Stimulated activated memory B cell treated with anti-CD40 and anti-IgM and Interleukin-4, amounts not matched to agents 10 μg/mL and 1 μg/mL and 100 μg/mL, for 72 hours (primary cell): Measurements from ENCODE around the gene SLC6A6.
"Not testable (repeated sequence)": the region's sequence is repeated elsewhere in the genome, so short reads cannot be mapped to it uniquely, and the experiment has no call there.

ENCODE experiments used
- ATAC-seq: fragments of 150-1000 bp; cut with Tn5 transposase; 2 replicates; pipeline ENCODE4 v1.10.0; 2021
- H3K27ac Mint-ChIP-seq: one replicate; pipeline ENCODE4 v1.8.0; 2022; ENCODE audit warnings: mild to moderate bottlenecking, mixed read lengths
- H3K27me3 Mint-ChIP-seq: one replicate; pipeline ENCODE4 v1.8.0; 2022; ENCODE audit warnings: mixed read lengths
- H3K36me3 Mint-ChIP-seq: one replicate; pipeline ENCODE4 v1.8.0; 2022; ENCODE audit warnings: mixed read lengths
- H3K4me1 Mint-ChIP-seq: one replicate; pipeline ENCODE4 v1.8.0; 2022; ENCODE audit warnings: mixed read lengths
- H3K4me3 Mint-ChIP-seq: one replicate; pipeline ENCODE4 v1.8.0; 2022; ENCODE audit warnings: mild to moderate bottlenecking, moderate library complexity, mixed read lengths
- H3K9me3 Mint-ChIP-seq: one replicate; pipeline ENCODE4 v1.8.0; 2022; ENCODE audit warnings: mixed read lengths

SLC6A6 gene

GRCh38 chr3:14404186-14404585 lies 1.8 kb downstream of the SLC6A6 start:
- no peaks in the 10 kb centered on the region for H3K9me3 Mint-ChIP-seq

DNA sequence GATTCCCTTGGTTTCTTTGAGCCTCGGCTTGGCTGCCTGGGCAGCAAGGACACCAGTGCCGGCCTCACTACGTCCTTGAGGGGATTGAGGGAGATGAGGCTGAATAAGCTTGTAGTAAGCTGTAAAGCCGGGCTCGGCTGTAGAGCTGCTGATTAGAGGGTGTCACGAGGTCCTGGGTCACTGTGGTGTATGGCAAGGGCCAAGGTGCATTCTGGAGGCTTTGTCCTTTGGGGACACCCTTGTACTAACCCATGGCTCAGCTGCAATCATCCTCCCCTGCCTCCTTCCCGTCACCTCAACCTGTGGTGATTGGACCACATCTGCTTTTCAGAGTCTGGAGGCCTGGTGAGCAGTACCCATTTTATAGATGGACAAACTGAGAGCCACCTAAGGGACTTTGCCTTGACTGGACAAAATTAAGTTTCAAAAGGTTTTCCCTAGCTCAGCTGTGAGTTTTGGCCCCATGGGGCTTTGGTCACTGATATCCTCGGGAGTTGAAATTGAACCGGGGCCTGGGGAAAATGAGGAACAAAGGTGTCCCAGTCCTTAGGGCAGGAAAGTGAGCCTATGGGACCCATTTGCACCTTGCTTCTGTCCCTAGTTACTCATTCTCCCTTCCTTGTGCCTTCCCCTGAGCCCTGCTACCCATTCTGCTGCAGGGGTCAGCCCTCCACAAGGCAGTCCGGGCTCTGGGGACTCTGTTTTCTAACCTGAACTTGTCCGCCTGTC lies 2.4 kb downstream of the SLC6A6 start:
- peaks cover 83% of the 10 kb centered on the region for H3K4me1 Mint-ChIP-seq
- peak overlapping the region; percentile 91 for H3K27ac Mint-ChIP-seq
- H3K4me3 Mint-ChIP-seq, result peak overlapping the region; percentile 92
- peaks cover 30% of the 10 kb centered on the region for H3K36me3 Mint-ChIP-seq
- H3K9me3 Mint-ChIP-seq, result no peaks in the 10 kb centered on the region
- no peaks in the 10 kb centered on the region for H3K27me3 Mint-ChIP-seq
- no peak for ATAC-seq

More at GRCh38 chr3:14404186-14404585, 1.8 kb downstream of the SLC6A6 start:
- no peak for ATAC-seq
- no peaks in the 10 kb centered on the region for H3K27me3 Mint-ChIP-seq
- peaks cover 26% of the 10 kb centered on the region for H3K36me3 Mint-ChIP-seq
- H3K4me1 Mint-ChIP-seq, result peaks cover 78% of the 10 kb centered on the region
- peak overlapping the region; percentile 92 for H3K4me3 Mint-ChIP-seq
- H3K27ac Mint-ChIP-seq, result peak overlapping the region; percentile 91

GRCh38 chr3:14405360-14406238 lies 3.2 kb downstream of the SLC6A6 start:
- H3K9me3 Mint-ChIP-seq, result no peaks in the 10 kb centered on the region
- peaks cover 37% of the 10 kb centered on the region for H3K36me3 Mint-ChIP-seq
- no peaks in the 10 kb centered on the region for H3K27me3 Mint-ChIP-seq
- ATAC-seq, result no peak
- peak overlapping the region; percentile 91 for H3K27ac Mint-ChIP-seq
- peaks cover 87% of the 10 kb centered on the region for H3K4me1 Mint-ChIP-seq
- peak overlapping the region; percentile 92 for H3K4me3 Mint-ChIP-seq

- H3K4me3 Mint-ChIP-seq, result peak overlapping the region; percentile 13
- H3K27me3 Mint-ChIP-seq, result no peaks in the 10 kb centered on the region
- peaks cover 87% of the 10 kb centered on the region for H3K4me1 Mint-ChIP-seq
- no peak for ATAC-seq
- peaks cover 42% of the 10 kb centered on the region for H3K36me3 Mint-ChIP-seq
- H3K9me3 Mint-ChIP-seq, result no peaks in the 10 kb centered on the region
- H3K27ac Mint-ChIP-seq, result peak overlapping the region; percentile 91
Observed at GRCh38 chr3:14406336-14406735, 3.9 kb downstream of the SLC6A6 start.

- H3K4me1 Mint-ChIP-seq, result peaks cover 87% of the 10 kb centered on the region
- no peak for ATAC-seq
- peaks cover 46% of the 10 kb centered on the region for H3K36me3 Mint-ChIP-seq
- peak overlapping the region; percentile 13 for H3K4me3 Mint-ChIP-seq
- no peaks in the 10 kb centered on the region for H3K9me3 Mint-ChIP-seq
- H3K27ac Mint-ChIP-seq, result peak overlapping the region; percentile 91
- no peaks in the 10 kb centered on the region for H3K27me3 Mint-ChIP-seq
Observed at GRCh38 chr3:14406766-14407165, 4.4 kb downstream of the SLC6A6 start.

- ATAC-seq, result no peak
- H3K4me3 Mint-ChIP-seq, result peak overlapping the region; percentile 11
- H3K27ac Mint-ChIP-seq, result peak overlapping the region; percentile 91
- no peaks in the 10 kb centered on the region for H3K9me3 Mint-ChIP-seq
- no peaks in the 10 kb centered on the region for H3K27me3 Mint-ChIP-seq
- H3K4me1 Mint-ChIP-seq, result peaks cover 87% of the 10 kb centered on the region
- H3K36me3 Mint-ChIP-seq, result peaks cover 50% of the 10 kb centered on the region
Observed at GRCh38 chr3:14407203-14407602, 4.8 kb downstream of the SLC6A6 start.

DNA sequence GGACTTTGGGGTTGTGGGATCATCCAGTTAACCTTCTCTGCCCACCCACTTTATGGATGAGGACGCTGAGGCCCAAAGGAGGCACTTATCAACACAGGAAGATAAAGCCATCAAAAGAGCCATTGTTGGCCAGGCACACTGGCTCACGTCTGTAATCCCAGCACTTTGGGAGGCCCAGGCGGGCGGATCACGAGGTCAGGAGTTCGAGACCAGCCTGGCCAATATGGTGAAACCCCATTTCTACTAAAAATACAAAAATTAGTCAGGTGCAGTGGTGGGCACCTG lies 7.3 kb downstream of the SLC6A6 start:
- peaks cover 52% of the 10 kb centered on the region for H3K36me3 Mint-ChIP-seq
- H3K4me3 Mint-ChIP-seq, H3K27me3 Mint-ChIP-seq, H3K9me3 Mint-ChIP-seq, ATAC-seq: not testable (repeated sequence)
- H3K4me1 Mint-ChIP-seq, result peaks cover 94% of the 10 kb centered on the region
- peak overlapping the region; percentile 91 for H3K27ac Mint-ChIP-seq

DNA sequence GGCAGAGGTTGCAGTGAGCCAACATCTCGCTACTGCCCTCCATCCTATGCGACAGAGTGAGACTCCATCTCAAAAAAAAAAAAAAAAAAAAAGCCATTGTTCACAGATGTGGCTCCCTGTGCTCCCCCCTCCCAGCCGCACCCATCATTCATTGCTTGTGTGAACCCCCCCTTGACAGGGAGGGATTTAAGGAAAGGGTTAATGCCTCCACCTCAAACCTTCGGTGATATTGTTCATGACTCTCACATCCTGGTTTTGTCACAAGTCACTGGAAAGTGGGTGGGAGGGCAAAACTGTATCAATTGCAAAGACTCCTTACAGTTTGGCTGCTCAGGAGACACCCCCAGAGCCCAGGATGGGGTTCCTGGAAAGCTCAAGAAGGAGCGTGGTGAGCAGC lies 7.7 kb downstream of the SLC6A6 start:
- H3K9me3 Mint-ChIP-seq, result no peaks in the 10 kb centered on the region
- peaks cover 94% of the 10 kb centered on the region for H3K4me1 Mint-ChIP-seq
- no peaks in the 10 kb centered on the region for H3K27me3 Mint-ChIP-seq
- peak overlapping the region; percentile 91 for H3K27ac Mint-ChIP-seq
- no peak overlapping the region for H3K4me3 Mint-ChIP-seq
- peaks cover 56% of the 10 kb centered on the region for H3K36me3 Mint-ChIP-seq
- no peak for ATAC-seq

DNA sequence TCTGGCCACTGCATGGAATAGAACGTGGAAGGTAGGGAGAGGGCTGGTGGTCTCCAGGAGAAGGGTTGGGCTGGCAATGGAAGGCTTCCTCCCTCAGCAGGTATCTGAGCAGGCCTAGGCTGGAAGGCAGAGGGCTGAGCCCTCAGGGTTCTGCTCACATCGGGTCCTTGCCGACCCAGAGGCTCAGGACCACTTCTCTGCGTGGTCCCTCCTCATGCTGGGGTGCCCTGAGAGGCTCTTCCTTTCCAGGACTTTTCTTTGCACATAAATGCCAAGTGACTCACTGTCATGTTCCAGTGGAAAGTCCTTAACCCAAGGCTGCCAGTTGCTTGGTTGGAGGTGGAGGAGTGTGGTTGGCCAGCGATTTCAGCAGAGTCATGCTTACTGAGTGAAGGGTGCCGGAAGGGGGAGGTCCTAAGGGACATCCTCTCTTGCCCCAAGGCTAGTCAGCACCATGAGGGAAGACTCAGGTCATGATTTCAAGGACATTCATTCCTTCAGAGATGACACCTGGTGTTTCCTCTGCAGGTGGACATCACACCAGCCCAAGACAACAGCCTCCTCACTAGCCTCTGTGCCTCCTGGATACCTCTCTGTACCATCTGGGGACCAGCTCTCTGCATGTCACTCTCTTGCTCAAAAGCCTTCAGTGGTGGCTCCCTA lies 8.2 kb downstream of the SLC6A6 start:
- Mint-ChIP-seq H3K4me3 (no peak overlapping the region), H3K27ac (peak overlapping the region; percentile 91), H3K36me3 (peaks cover 52% of the 10 kb centered on the region), H3K9me3 (no peaks in the 10 kb centered on the region), H3K4me1 (peaks cover 94% of the 10 kb centered on the region), H3K27me3 (no peaks in the 10 kb centered on the region)
- ATAC-seq, result peak; percentile 83

DNA sequence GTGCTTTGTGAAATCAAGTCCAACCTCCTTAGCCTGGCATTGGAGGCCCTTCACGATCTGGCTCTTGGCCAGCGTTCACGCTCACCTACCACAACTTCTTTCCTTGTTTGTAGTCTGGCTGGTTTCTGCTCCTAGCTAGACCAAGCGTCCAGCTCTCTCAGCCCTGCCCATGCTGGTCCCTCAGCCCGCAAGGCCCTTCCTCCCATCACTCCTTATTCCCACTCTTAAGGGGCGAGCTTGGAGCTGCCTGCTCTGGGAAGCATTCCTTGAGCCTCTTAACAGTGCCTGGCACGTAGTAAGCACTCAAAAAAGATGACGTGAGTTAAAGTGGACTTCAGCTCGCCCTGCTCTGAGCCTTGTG lies 8.7 kb downstream of the SLC6A6 start:
- Mint-ChIP-seq H3K36me3 (peaks cover 50% of the 10 kb centered on the region), H3K4me3 (no peak overlapping the region), H3K9me3 (no peaks in the 10 kb centered on the region), H3K4me1 (peaks cover 94% of the 10 kb centered on the region), H3K27me3 (no peaks in the 10 kb centered on the region), H3K27ac (peak overlapping the region; percentile 91)
- no peak for ATAC-seq

DNA sequence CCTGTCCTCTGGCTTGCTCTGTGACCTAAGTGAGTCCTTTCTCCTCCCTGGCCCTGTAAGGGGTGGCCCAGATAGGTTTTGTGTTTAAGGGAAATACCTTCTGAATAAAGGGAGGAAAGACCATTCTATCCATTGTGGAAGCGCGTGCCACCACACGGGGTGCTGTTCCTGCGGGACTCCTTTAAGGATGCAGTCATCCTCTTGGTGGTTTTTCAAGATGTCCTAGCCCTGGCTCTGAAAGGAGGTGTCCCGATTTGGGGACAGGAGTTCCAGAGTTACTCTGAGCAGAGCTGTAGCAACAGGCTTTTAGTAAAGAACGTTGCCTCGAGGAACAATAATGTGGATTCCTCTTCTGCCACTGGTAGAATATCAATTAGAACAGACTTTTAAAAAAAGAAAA lies 9.6 kb downstream of the SLC6A6 start:
- H3K27ac Mint-ChIP-seq, result peak overlapping the region; percentile 91
- no peaks in the 10 kb centered on the region for H3K27me3 Mint-ChIP-seq
- peaks cover 90% of the 10 kb centered on the region for H3K4me1 Mint-ChIP-seq
- no peaks in the 10 kb centered on the region for H3K9me3 Mint-ChIP-seq
- H3K4me3 Mint-ChIP-seq, result no peak overlapping the region
- peaks cover 53% of the 10 kb centered on the region for H3K36me3 Mint-ChIP-seq
- ATAC-seq, result no peak

DNA sequence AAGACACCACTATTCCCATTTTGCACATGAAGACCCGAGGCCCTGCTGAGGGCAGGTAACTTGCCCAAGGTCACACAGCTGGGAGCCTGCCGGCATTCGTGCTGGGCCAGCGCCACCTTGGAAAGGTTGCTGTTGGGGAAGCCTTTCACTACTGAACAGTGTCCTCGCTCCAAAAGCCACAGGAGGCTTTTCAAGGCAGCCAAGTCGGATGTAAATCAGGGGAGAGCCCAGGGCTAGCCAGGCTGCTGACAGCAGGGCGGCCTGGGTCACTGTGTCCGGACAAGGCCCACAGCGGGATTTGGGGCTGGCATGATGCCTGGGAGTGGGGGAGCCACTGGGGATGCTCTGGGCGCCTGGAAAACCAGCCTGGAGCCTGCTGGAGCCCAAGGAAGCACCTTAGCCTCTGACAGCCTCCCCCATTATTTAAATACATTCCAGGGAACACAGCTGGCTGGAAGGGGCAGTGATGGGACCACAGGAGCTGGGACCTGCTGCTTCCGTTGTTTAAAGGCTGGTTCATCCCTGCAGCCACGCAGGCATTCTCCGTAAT lies 10.5 kb downstream of the SLC6A6 start:
- Mint-ChIP-seq H3K4me1 (peaks cover 81% of the 10 kb centered on the region), H3K9me3 (no peaks in the 10 kb centered on the region), H3K27me3 (no peaks in the 10 kb centered on the region), H3K27ac (peak overlapping the region; percentile 91), H3K36me3 (peaks cover 51% of the 10 kb centered on the region), H3K4me3 (no peak overlapping the region)
- ATAC-seq, result no peak

GRCh38 chr3:14413381-14414071 lies 11.1 kb downstream of the SLC6A6 start:
- Mint-ChIP-seq H3K4me1 (peaks cover 80% of the 10 kb centered on the region), H3K9me3 (no peaks in the 10 kb centered on the region), H3K27ac (peak overlapping the region; percentile 91), H3K4me3 (no peak overlapping the region), H3K27me3 (no peaks in the 10 kb centered on the region), H3K36me3 (peaks cover 56% of the 10 kb centered on the region)
- peak; percentile 85 for ATAC-seq

- no peaks in the 10 kb centered on the region for H3K9me3 Mint-ChIP-seq
- no peaks in the 10 kb centered on the region for H3K27me3 Mint-ChIP-seq
- H3K36me3 Mint-ChIP-seq, result peaks cover 60% of the 10 kb centered on the region
- H3K27ac Mint-ChIP-seq, result peak overlapping the region; percentile 91
- peaks cover 79% of the 10 kb centered on the region for H3K4me1 Mint-ChIP-seq
- H3K4me3 Mint-ChIP-seq, result no peak overlapping the region
- no peak for ATAC-seq
Observed at GRCh38 chr3:14414846-14415464, 12.5 kb downstream of the SLC6A6 start.
